Glomerular visceral epithelial cell (primary cell): ENCODE measurements around the gene TRIM65.
"Not testable (repeated sequence)": the region's sequence is repeated elsewhere in the genome, so short reads cannot be mapped to it uniquely, and the experiment has no call there.

Experiments used
- DNase-seq: peaks from one replicate; pipeline ENCODE4 v3.0.0-alpha.2; 2016; ENCODE audit errors: extremely low spot score

TRIM65 gene

GRCh38 chr17:75897160-75898019, 639 bp upstream of the TRIM65 start:
- no peak for DNase-seq

- DNase-seq = no peak
Observed at GRCh38 chr17:75895370-75896155, 1.2 kb downstream of the TRIM65 start.

- no peak for DNase-seq
Observed at GRCh38 chr17:75894049-75894733, 2.6 kb downstream of the TRIM65 start.

- no peak for DNase-seq
Observed at GRCh38 chr17:75893305-75894048, 3.3 kb downstream of the TRIM65 start.

- DNase-seq = no peak
Observed at GRCh38 chr17:75892556-75893224, 4.1 kb downstream of the TRIM65 start.

- DNase-seq = no peak
Observed at GRCh38 chr17:75891605-75892555, 4.9 kb downstream of the TRIM65 start.

GRCh38 chr17:75891022-75891604, 5.6 kb downstream of the TRIM65 start:
- DNase-seq = no peak

GRCh38 chr17:75889454-75889853, 7.3 kb downstream of the TRIM65 start:
- no peak for DNase-seq

GRCh38 chr17:75888484-75888883, 8.3 kb downstream of the TRIM65 start:
- DNase-seq = no peak

GRCh38 chr17:75885860-75886259, 10.9 kb downstream of the TRIM65 start:
- DNase-seq = not testable (repeated sequence)

GRCh38 chr17:75885431-75885830, 11.3 kb downstream of the TRIM65 start:
- no peak for DNase-seq

GRCh38 chr17:75881678-75882454, 14.9 kb downstream of the TRIM65 start:
- DNase-seq = no peak

- no peak for DNase-seq
Observed at GRCh38 chr17:75880266-75880665, 16.5 kb downstream of the TRIM65 start.

- DNase-seq = peak; percentile 66
Observed at GRCh38 chr17:75878174-75878998, 18.4 kb downstream of the TRIM65 start, which contains the start of gene TRIM47. TSS of gene TRIM47 (minus strand) at chr17:75878581. CDS start at chr17:75878548, 33 bp downstream.

GRCh38 chr17:75877752-75878173, 19.0 kb downstream of the TRIM65 start:
- DNase-seq = peak; percentile 73

- peak; percentile 97 for DNase-seq
Observed at GRCh38 chr17:75876938-75877751, 19.6 kb downstream of the TRIM65 start.
